ENCODE results near the gene KMT2E.

DNA sequence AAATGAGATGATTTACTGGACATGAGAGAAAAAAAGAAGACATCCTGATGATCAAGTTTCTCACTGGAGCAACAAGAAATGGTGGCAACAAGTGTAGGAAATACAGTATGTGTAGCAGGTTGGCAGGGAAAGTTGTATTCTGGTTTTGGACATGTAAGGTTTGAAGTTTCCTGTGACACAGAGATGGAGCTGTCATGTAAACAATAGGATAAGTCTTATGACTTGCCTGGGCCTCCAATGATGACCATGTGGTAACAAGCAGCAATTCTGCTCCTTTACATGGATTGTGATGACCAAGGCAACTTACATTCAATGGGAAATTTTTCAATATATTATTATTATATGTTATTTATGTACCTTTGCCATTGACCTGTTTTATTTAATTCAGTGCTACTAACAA lies 125.4 kb downstream of the KMT2E start:
- TF ChIP-seq, protein P1, sequence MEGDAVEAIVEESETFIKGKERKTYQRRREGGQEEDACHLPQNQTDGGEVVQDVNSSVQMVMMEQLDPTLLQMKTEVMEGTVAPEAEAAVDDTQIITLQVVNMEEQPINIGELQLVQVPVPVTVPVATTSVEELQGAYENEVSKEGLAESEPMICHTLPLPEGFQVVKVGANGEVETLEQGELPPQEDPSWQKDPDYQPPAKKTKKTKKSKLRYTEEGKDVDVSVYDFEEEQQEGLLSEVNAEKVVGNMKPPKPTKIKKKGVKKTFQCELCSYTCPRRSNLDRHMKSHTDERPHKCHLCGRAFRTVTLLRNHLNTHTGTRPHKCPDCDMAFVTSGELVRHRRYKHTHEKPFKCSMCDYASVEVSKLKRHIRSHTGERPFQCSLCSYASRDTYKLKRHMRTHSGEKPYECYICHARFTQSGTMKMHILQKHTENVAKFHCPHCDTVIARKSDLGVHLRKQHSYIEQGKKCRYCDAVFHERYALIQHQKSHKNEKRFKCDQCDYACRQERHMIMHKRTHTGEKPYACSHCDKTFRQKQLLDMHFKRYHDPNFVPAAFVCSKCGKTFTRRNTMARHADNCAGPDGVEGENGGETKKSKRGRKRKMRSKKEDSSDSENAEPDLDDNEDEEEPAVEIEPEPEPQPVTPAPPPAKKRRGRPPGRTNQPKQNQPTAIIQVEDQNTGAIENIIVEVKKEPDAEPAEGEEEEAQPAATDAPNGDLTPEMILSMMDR (IDR thresholded peaks at IDR 0.05; ENCODE audit: extremely low read depth in 1 of 2, insufficient read depth in 1 of 2, low read depth in 1 of 2, low read length in 2 of 2), result no peak
- no peak for TF ChIP-seq POLR2A (IDR thresholded peaks at IDR 0.05; ENCODE audit: low read depth, low read length)
- TF ChIP-seq EZH2 (IDR thresholded peaks at IDR 0.05; ENCODE audit: borderline replicate concordance, low read depth, low read length, severe bottlenecking), result no peak

Data from endothelial cell of umbilical vein (primary cell).